ENCODE data around the gene CERKL.

GRCh38 chr2:181586569-181587081 is 70.3 kb downstream of the CERKL start:
- TF ChIP-seq ZNF281 (CRISPR knock-in tag; IDR thresholded peaks at IDR 0.05): no peak
- TF ChIP-seq, protein P1, sequence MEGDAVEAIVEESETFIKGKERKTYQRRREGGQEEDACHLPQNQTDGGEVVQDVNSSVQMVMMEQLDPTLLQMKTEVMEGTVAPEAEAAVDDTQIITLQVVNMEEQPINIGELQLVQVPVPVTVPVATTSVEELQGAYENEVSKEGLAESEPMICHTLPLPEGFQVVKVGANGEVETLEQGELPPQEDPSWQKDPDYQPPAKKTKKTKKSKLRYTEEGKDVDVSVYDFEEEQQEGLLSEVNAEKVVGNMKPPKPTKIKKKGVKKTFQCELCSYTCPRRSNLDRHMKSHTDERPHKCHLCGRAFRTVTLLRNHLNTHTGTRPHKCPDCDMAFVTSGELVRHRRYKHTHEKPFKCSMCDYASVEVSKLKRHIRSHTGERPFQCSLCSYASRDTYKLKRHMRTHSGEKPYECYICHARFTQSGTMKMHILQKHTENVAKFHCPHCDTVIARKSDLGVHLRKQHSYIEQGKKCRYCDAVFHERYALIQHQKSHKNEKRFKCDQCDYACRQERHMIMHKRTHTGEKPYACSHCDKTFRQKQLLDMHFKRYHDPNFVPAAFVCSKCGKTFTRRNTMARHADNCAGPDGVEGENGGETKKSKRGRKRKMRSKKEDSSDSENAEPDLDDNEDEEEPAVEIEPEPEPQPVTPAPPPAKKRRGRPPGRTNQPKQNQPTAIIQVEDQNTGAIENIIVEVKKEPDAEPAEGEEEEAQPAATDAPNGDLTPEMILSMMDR (IDR thresholded peaks at IDR 0.05): no peak

Data from WTC11 (cell line).